GM18909 (cell line): ENCODE measurements around the gene TIMM8A.
"Not testable (repeated sequence)": the region's sequence is repeated elsewhere in the genome, so short reads cannot be mapped to it uniquely, and the experiment has no call there.

ENCODE experiments used
- ATAC-seq: cut with Tn5 transposase; IDR thresholded peaks from one replicate; pipeline ENCODE4 v1.9.1; 2021; ENCODE audit warnings: mild to moderate bottlenecking; ENCODE audit not compliant: unreplicated experiment, poor library complexity

The TIMM8A gene

GRCh38 chrX:101362116-101362515 lies 13.6 kb upstream of the TIMM8A start:
- no peak for ATAC-seq

DNA sequence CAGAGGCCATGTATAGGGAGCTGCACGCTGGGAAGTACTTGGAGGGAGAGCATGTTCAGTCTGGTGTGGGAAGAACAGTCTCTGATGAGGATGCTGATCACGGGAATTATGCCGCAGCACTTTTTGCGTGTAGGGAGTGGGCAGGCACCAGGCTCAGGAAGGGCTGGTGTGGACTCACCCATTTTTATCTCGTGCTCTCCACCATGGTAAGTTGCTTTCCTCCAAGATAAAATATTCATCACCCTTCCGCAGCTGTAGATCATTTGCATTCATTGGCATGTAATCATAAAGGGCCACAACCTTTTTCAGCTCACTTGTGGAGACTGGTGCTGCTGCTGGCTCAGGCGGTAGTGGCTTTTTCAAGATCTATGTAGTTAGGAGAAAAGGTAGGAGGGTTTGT lies 11.8 kb upstream of the TIMM8A start:
- no peak for ATAC-seq

DNA sequence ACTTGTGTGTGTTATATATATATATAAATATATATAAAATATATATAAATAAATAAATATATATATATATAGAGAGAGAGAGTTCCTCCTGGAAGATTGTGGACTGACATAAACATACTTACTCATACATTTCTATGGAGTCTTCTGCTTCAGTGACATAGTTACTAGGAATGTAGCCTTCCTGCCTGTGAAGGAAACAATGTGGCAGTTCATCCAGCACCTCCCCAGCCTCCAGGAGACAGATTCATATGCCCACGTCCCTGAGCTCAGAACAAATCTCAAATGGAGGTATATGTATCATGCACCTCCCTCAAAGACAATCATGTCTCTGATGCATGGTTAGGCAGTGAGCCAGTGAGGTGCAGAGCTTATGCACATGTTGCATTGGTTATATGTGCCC lies 11.4 kb upstream of the TIMM8A start:
- no peak for ATAC-seq

DNA sequence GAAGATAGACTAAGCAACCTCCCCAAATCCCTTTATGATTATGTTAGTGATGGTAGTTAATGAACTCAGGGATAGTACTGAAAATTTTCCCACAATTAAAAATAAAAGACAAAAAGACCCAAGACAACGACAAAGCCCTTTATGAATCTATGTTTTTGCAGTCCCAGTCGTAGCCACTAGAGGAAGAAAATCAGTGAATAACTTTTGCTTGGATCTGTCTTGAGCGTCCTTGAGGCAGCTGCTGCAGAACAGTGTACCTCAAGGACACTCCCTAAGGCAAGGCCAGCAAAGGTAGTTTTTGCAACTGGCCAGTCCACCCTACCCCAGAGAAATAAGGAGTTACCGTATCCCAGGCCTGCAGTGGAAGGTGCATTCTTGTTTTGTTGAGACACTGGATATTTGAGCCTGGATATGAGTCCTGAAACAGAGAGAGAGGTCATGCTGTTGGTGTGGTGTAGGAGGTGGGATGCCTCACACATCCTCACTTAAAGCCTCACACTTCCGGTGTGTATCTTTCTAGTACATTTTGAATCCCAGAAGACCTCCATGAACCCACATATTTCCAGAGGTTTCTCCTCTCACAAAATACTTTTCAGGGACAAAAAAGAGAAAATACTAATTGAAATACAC lies 8.7 kb upstream of the TIMM8A start:
- ATAC-seq = no peak

DNA sequence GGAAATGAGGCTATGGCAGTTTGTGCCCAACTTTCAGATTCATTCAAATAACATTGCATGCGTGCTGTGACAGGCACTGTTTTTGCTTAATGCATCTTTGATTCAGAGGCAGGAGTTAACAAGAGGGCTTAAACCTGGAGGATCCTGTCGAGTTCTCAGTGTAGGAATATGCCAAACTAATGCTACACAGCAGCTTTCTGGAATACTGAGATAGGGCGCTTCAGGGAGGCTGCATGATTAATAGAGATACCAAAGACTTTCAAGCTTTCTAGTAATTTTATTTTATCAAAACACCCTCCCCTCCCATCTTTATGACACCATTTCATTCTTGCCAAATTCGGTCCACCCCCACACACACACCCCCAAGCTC lies 636 bp upstream of the TIMM8A start:
- no peak for ATAC-seq

DNA sequence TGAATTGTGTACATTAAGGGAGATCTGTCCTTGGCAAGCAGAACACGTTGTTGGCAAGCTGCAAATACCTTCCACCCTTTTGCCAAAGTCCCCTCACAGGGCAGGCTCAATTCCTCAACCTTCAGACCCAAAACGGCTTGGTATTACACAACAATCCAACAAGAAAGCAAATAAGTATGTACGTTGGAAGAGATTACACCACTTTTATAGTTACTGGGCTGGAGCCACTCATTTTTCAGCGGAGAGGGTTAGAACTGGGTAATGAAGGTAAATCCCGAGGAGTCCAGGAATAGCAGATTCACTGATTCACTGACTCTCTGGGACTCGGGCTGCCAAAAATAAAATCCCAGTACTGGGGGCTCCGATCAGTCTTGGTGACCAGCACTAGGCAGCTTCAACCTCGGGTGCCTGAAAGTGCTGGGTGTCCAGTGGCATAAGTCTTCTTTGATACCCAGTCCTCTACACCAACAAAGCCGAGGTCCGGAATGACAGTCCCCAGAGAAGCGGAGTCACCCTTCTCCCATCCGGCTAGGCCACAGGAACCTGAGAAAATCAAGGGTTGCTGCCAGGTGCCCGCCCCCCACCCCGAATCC lies 587 bp downstream of the TIMM8A start:
- ATAC-seq = peak; percentile 21

GRCh38 chrX:101337776-101338271 lies 10.7 kb downstream of the TIMM8A start:
- no peak for ATAC-seq

GRCh38 chrX:101334310-101334709 lies 14.2 kb downstream of the TIMM8A start:
- not testable (repeated sequence) for ATAC-seq

DNA sequence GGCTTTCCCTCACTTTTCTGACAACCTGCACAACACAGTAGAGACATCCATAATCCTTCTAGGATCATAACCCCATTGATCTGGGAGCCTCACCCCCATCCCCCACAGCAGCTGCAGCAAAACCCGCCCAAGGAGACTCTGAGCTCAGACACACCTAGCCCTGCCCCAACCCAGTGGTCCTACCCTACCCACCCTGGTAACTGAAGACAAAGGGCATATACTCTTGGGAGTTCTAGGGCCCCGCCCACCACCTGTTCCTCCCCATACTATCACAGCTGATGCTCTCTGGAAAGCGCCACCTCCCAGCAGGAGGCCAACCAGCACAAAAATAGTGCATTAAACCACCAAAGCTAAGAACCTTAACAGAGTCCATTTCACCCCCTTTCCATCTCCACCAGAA lies 21.9 kb downstream of the TIMM8A start:
- ATAC-seq = not testable (repeated sequence)

DNA sequence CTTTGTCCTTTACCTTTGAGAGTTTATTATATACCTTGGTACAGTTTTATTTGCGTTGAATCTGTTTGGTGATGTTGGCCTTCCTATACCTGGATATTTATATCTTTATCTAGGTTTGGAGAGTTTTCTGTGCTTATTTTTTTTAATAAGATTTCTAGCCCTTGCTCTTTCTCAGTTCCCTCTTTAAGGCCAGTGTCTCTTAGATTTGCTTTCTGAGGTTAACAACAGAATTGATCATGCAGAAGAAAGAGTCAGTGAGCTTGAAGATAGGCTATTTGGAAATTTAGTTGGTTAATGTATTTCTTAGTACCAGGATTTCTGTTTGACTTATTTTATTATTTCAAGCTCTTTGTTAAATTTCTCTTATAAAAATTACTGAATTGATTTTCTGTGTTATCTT lies 44.8 kb downstream of the TIMM8A start:
- ATAC-seq = no peak
